Mesothelial cell of epicardium (in vitro differentiated cells): ENCODE data around the gene SLC6A8. TPM values are rescaled to one million over a fixed set of nuclear protein-coding genes. Genes with fewer than 3 reads are reported as not detected.
A peak's percentile ranks its signal among the peaks of the same experiment; 100 is the strongest.

Experiments used
- DNase-seq, 2 experiments: peaks; one replicate each; pipeline ENCODE4 v3.0.0; 2021; ENCODE audit warnings: low spot score in 2 of 2; ENCODE audit not compliant: unreplicated experiment in 2 of 2
- H3K27ac Mint-ChIP-seq: 2 replicates; pipeline ENCODE4 v1.8.0; 2021; ENCODE audit warnings: mixed read lengths
- H3K27me3 Mint-ChIP-seq: 2 replicates; pipeline ENCODE4 v1.8.0; 2021; ENCODE audit warnings: low read depth, mixed read lengths
- H3K36me3 Mint-ChIP-seq: 2 replicates; pipeline ENCODE4 v1.8.0; 2021; ENCODE audit warnings: mixed read lengths
- H3K4me1 Mint-ChIP-seq: 2 replicates; pipeline ENCODE4 v1.8.0; 2021; ENCODE audit warnings: mixed read lengths
- H3K4me3 Mint-ChIP-seq: 2 replicates; pipeline ENCODE4 v1.8.0; 2021; ENCODE audit warnings: mild to moderate bottlenecking, moderate library complexity, mixed read lengths
- H3K9me3 Mint-ChIP-seq: 2 replicates; pipeline ENCODE4 v1.8.0; 2021; ENCODE audit warnings: mixed read lengths
- CTCF ChIP-seq: fragments of 200-600 bp; sonication (generic); IDR thresholded peaks from one replicate; pipeline ENCODE4 v1.5.0; 2021; ENCODE audit warnings: antibody characterized with exemption; ENCODE audit not compliant: unreplicated experiment
- total RNA-seq: library from RNA; stranded (reverse); gene quantifications from 3 replicates; pipeline ENCODE4 v1.2.1, GENCODE V29; 2021

The SLC6A8 gene
- total RNA-seq, 1 donor from 2014 or later = 65.6 TPM

- Mint-ChIP-seq H3K9me3 (peaks cover 3% of the 10 kb centered on the region), H3K4me3 (peak overlapping the region; percentile 31), H3K4me1 (peaks cover 15% of the 10 kb centered on the region), H3K36me3 (no peaks in the 10 kb centered on the region), H3K27me3 (peaks cover 49% of the 10 kb centered on the region), H3K27ac (no peak overlapping the region)
- no peak for DNase-seq
- TF ChIP-seq CTCF = no peak
Measured at GRCh38 chrX:153640736-153641575, 46.8 kb upstream of the SLC6A8 start.

- TF ChIP-seq CTCF = no peak
- Mint-ChIP-seq H3K36me3 (no peaks in the 10 kb centered on the region), H3K4me1 (peaks cover 15% of the 10 kb centered on the region), H3K4me3 (peak overlapping the region; percentile 31), H3K9me3 (peaks cover 3% of the 10 kb centered on the region), H3K27me3 (peaks cover 55% of the 10 kb centered on the region), H3K27ac (no peak overlapping the region)
- DNase-seq = no peak
Measured at GRCh38 chrX:153641627-153642026, 46.1 kb upstream of the SLC6A8 start.

- peaks cover 56% of the 10 kb centered on the region for H3K27me3 Mint-ChIP-seq
- no peak for DNase-seq
- H3K36me3 Mint-ChIP-seq = no peaks in the 10 kb centered on the region
- TF ChIP-seq CTCF = no peak
- H3K4me1 Mint-ChIP-seq = peaks cover 15% of the 10 kb centered on the region
- H3K9me3 Mint-ChIP-seq = peaks cover 3% of the 10 kb centered on the region
- H3K27ac Mint-ChIP-seq = no peak overlapping the region
- H3K4me3 Mint-ChIP-seq = no peak overlapping the region
Measured at GRCh38 chrX:153642051-153642654, 45.6 kb upstream of the SLC6A8 start.

- Mint-ChIP-seq H3K27me3 (peaks cover 60% of the 10 kb centered on the region), H3K4me3 (peak overlapping the region; percentile 54)
- DNase-seq = no peak
Measured at GRCh38 chrX:153642655-153643430, 44.9 kb upstream of the SLC6A8 start.

More at GRCh38 chrX:153642655-153643430, 44.9 kb upstream of the SLC6A8 start:
- Mint-ChIP-seq H3K27ac (no peak overlapping the region), H3K9me3 (peaks cover 3% of the 10 kb centered on the region), H3K36me3 (no peaks in the 10 kb centered on the region), H3K4me1 (peaks cover 12% of the 10 kb centered on the region)
- TF ChIP-seq CTCF = no peak
